H1 (cell line): ENCODE data around the gene DND1. TPM values are rescaled to one million over a fixed set of nuclear protein-coding genes. Genes with fewer than 3 reads are reported as not detected.

Source experiments
- BACH1 ChIP-seq: IDR thresholded peaks from 2 replicates; pipeline ENCODE4 v1.6.1; 2012; ENCODE audit warnings: low read length, improper control_type of control experiment
- CTBP2 ChIP-seq: IDR thresholded peaks from 2 replicates; pipeline ENCODE4 v1.7.0; 2011; ENCODE audit warnings: borderline replicate concordance, mild to moderate bottlenecking, moderate library complexity, mixed read lengths, low read length; ENCODE audit not compliant: insufficient read depth, insufficient read length
- EGR1 ChIP-seq: IDR thresholded peaks from 2 replicates; pipeline ENCODE4 v1.6.1; 2011; ENCODE audit warnings: low read depth, low read length, borderline replicate concordance
- JUN ChIP-seq: IDR thresholded peaks from 2 replicates; pipeline ENCODE4 v1.6.1; 2011; ENCODE audit warnings: low read depth, mild to moderate bottlenecking, improper control_type of control experiment, low read length
- JUND ChIP-seq: IDR thresholded peaks from 2 replicates; pipeline ENCODE4 v1.6.1; 2011; ENCODE audit warnings: mild to moderate bottlenecking, improper control_type of control experiment, low read length
- NANOG ChIP-seq: IDR thresholded peaks from 2 replicates; pipeline ENCODE4 v1.6.1; 2011; ENCODE audit warnings: low read length, low read depth, mild to moderate bottlenecking, inconsistent platforms; ENCODE audit not compliant: insufficient read depth, poor library complexity, severe bottlenecking
- NRF1 ChIP-seq: IDR thresholded peaks from 2 replicates; pipeline ENCODE4 v1.6.1; 2011; ENCODE audit warnings: mild to moderate bottlenecking, low read depth, low read length, improper control_type of control experiment
- POLR2A ChIP-seq, 2 experiments: IDR thresholded peaks; 1 replicate in 1 of 2; 2 replicates in 1 of 2; pipeline ENCODE4 v1.6.1; 2011; ENCODE audit warnings: low read depth in 2 of 2, low read length in 2 of 2, mild to moderate bottlenecking in 2 of 2; ENCODE audit errors: control extremely low read depth in 1 of 2
- RAD21 ChIP-seq, 2 experiments: IDR thresholded peaks in 1 of 2; conservative IDR thresholded peaks in 1 of 2; 2 replicates each; pipeline ENCODE4 v1.6.1; 2011; ENCODE audit warnings: low read depth in 2 of 2, low read length in 2 of 2, improper control_type of control experiment in 1 of 2, inconsistent platforms in 1 of 2, mild to moderate bottlenecking in 1 of 2, moderate library complexity in 1 of 2
- RFX5 ChIP-seq: IDR thresholded peaks from 2 replicates; pipeline ENCODE4 v1.6.1; 2011; ENCODE audit warnings: low read depth, low read length, improper control_type of control experiment, borderline replicate concordance
- SIN3A ChIP-seq, 2 experiments: IDR thresholded peaks in 1 of 2; conservative IDR thresholded peaks in 1 of 2; 2 replicates each; pipeline ENCODE4 v1.6.1; 2011 to 2012; ENCODE audit warnings: low read length in 2 of 2, improper control_type of control experiment in 1 of 2, low read depth in 1 of 2, mild to moderate bottlenecking in 1 of 2
- SIRT6 ChIP-seq: IDR thresholded peaks from one replicate; pipeline ENCODE4 v1.7.1; 2012; ENCODE audit warnings: low read length, inconsistent platforms
- SRF ChIP-seq: IDR thresholded peaks from 2 replicates; pipeline ENCODE4 v1.6.1; 2011; ENCODE audit warnings: mild to moderate bottlenecking, low read depth, low read length, moderate library complexity
- SUZ12 ChIP-seq: fragments of 200-600 bp; sonication (generic); IDR thresholded peaks from 2 replicates; pipeline ENCODE4 v1.6.1; 2012; ENCODE audit warnings: mild to moderate bottlenecking, inconsistent platforms, low read length, moderate library complexity, mixed read lengths
- TAF1 ChIP-seq: IDR thresholded peaks from 2 replicates; pipeline ENCODE4 v1.6.1; 2011; ENCODE audit warnings: mild to moderate bottlenecking, low read depth, low read length
- TBP ChIP-seq: IDR thresholded peaks from 2 replicates; pipeline ENCODE4 v1.6.1; 2011; ENCODE audit warnings: low read depth, low read length, improper control_type of control experiment
- TEAD4 ChIP-seq: IDR thresholded peaks from 2 replicates; pipeline ENCODE4 v1.6.1; 2012; ENCODE audit warnings: low read depth, low read length, inconsistent platforms, mixed read lengths
- YY1 ChIP-seq: IDR thresholded peaks from 2 replicates; pipeline ENCODE4 v1.6.1; 2011; ENCODE audit warnings: low read depth, mild to moderate bottlenecking, low read length
- polyA plus RNA-seq, 7 experiments: library from polyadenylated mRNA; depleted of rRNA in 3 of 7; stranded (reverse) in 5 of 7; unstranded in 2 of 7; fragments of >200 nt in 5 of 7; fragments of 200-250 nt in 2 of 7; gene quantifications; 1 replicate in 5 of 7; 2 replicates in 1 of 7; 4 replicates in 1 of 7; pipeline versions ENCODE4 v1.2.1 to v1.2.3, GENCODE V29; 2011 to 2013; ENCODE audit warnings: missing spikeins in 2 of 7, mixed read lengths in 2 of 7
- total RNA-seq: library from RNA; stranded (reverse); fragmentation: NEBNext Ultra II Directional; extraction: Animal tissue kit (Norgen Biotek cat#: 25700); gene quantifications from 2 replicates; pipeline ENCODE4 v1.2.1, GENCODE V29; 2021
- TF ChIP-seq, protein P1 (sequence below), 3 experiments: IDR thresholded peaks; 1 replicate in 2 of 3; 2 replicates in 1 of 3; pipeline versions ENCODE4 v1.5.1 to v1.6.1; 2011; ENCODE audit warnings: low read length in 3 of 3, mild to moderate bottlenecking in 3 of 3, inconsistent platforms in 2 of 3, low read depth in 1 of 3, moderate library complexity in 1 of 3; ENCODE audit not compliant: insufficient read depth in 1 of 3; ENCODE audit errors: control extremely low read depth in 1 of 3
- TF ChIP-seq, protein P2 (sequence below): IDR thresholded peaks from 2 replicates; pipeline ENCODE4 v1.6.1; 2012; ENCODE audit warnings: inconsistent platforms

The DND1 gene
- total and polyA plus RNA-seq, 2 of the 8 experiments (the other 6 are each of a cell fraction or from before 2014, with no cell fraction given), result 0.41 to 2.1 TPM

DNA sequence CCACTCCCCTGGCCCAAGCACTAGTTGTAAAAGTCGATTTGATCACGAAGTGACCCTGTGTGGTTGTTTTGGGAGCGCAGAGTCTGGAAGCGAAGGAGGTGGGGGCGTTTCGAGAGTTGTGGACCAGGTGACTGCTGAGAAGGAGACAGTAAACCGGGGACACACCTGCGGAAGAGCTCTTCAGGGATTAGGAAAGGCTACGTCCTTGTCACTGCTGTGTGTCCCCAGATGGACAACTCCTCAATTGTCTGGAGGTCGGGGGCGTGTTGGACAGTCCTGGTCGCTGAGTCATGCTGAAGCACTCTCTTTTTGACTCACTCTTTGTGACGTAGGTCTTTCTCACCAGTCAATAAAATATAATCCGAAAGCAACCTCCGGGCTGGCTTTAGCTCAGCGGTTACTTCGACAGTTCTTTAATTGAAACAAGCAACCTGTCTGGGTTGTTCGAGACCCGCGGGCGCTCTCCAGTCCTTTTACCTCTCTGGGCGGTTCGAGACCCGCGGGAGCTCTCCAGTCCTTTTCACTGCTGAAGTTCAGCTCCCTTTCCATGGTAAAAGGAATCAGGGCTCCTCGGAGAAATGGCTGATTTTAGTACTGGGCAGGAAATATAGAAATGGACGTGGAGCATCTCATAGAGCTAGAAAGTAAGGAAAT, 37.6 kb upstream of the DND1 start (continued):
- peak; percentile 99 for TF ChIP-seq TBP
- TF ChIP-seq, protein P1, sequence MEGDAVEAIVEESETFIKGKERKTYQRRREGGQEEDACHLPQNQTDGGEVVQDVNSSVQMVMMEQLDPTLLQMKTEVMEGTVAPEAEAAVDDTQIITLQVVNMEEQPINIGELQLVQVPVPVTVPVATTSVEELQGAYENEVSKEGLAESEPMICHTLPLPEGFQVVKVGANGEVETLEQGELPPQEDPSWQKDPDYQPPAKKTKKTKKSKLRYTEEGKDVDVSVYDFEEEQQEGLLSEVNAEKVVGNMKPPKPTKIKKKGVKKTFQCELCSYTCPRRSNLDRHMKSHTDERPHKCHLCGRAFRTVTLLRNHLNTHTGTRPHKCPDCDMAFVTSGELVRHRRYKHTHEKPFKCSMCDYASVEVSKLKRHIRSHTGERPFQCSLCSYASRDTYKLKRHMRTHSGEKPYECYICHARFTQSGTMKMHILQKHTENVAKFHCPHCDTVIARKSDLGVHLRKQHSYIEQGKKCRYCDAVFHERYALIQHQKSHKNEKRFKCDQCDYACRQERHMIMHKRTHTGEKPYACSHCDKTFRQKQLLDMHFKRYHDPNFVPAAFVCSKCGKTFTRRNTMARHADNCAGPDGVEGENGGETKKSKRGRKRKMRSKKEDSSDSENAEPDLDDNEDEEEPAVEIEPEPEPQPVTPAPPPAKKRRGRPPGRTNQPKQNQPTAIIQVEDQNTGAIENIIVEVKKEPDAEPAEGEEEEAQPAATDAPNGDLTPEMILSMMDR (IDR thresholded peaks at IDR 0.05; ENCODE audit: control extremely low read depth in 1 of 3, insufficient read depth in 1 of 3, low read depth in 1 of 3, low read length in 3 of 3), result no peak
- TF ChIP-seq TAF1, result peak; percentile 34; the same call in 1 of the 2 replicates
- TF ChIP-seq, protein P2, sequence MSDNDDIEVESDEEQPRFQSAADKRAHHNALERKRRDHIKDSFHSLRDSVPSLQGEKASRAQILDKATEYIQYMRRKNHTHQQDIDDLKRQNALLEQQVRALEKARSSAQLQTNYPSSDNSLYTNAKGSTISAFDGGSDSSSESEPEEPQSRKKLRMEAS, result no peak
- no peak for TF ChIP-seq RFX5
- TF ChIP-seq JUN, result no peak
- no peak for TF ChIP-seq SUZ12
- no peak for TF ChIP-seq SIRT6
- no peak for TF ChIP-seq YY1
- TF ChIP-seq BACH1, result peak; percentile 98
- peak in 1 of 2 experiments; percentile 64; a peak in 2 of 3 replicates for TF ChIP-seq POLR2A (IDR thresholded peaks at IDR 0.05; ENCODE audit: control extremely low read depth in 1 of 2, low read depth in 2 of 2, low read length in 2 of 2)
- peak; percentile 81 for TF ChIP-seq JUND
- no peak for TF ChIP-seq TEAD4
- TF ChIP-seq SRF, result no peak
- TF ChIP-seq NANOG, result no peak
- TF ChIP-seq SIN3A (conservative IDR thresholded peaks at IDR 0.05 in 1 of 2, IDR thresholded peaks at IDR 0.05 in 1 of 2; ENCODE audit: low read depth in 1 of 2, low read length in 2 of 2), result peak; percentile 70 to 74; a peak in 1 of 4 replicates
- TF ChIP-seq CTBP2, result no peak
- no peak for TF ChIP-seq RAD21 (IDR thresholded peaks at IDR 0.05 in 1 of 2, conservative IDR thresholded peaks at IDR 0.05 in 1 of 2; ENCODE audit: low read depth in 2 of 2, low read length in 2 of 2)
- 0 out of 2 replicates have a peak, but pooled peaks have one; percentile 22 for TF ChIP-seq EGR1
- no peak for TF ChIP-seq NRF1
